Sciatic nerve (tissue), 2 donors: ENCODE data around the gene GFOD2. TPM values are rescaled to one million over a fixed set of nuclear protein-coding genes. Genes with fewer than 3 reads are reported as not detected.
A peak's percentile ranks its signal among the peaks of the same experiment; 100 is the strongest.

Experiments used
- ATAC-seq: fragments of 200-7000 bp; cut with Tn5 transposase; one replicate; pipeline ENCODE4 v1.9.1; 2020; ENCODE audit warnings: mild to moderate bottlenecking, moderate library complexity
- DNase-seq: peaks from one replicate; pipeline ENCODE4 v3.0.0-alpha.2; 2020; ENCODE audit warnings: low spot score
- intact Hi-C: fragments of 100-400 bp; cut with DNase I; formaldehyde crosslinking; loops from one replicate; pipeline ENCODE4 v1.14.2; 2022
- total RNA-seq: library from RNA; stranded (reverse); fragmentation: NEBNext Ultra II Directional; extraction: Animal tissue kit (Norgen Biotek cat#: 25700); gene quantifications from one replicate; pipeline ENCODE4 v1.2.1, GENCODE V29; 2021
- donor health status: DM: no; HTN: no; CAD: no.
- donor health status: DM: no; HTN: no; CAD: no.

GFOD2 gene
- total RNA-seq, 1 donor from 2014 or later, result 16.8 TPM

- intact Hi-C loops, result loop anchor here (10.0 kb wide), 1 partner anchor 139 kb away; the partner anchor contains the start of gene RIPOR1
- DNase-seq, result no peak
- no peak for ATAC-seq
These were observed 55.3 kb downstream of the GFOD2 start for GRCh38 chr16:67663877-67664222.

DNA sequence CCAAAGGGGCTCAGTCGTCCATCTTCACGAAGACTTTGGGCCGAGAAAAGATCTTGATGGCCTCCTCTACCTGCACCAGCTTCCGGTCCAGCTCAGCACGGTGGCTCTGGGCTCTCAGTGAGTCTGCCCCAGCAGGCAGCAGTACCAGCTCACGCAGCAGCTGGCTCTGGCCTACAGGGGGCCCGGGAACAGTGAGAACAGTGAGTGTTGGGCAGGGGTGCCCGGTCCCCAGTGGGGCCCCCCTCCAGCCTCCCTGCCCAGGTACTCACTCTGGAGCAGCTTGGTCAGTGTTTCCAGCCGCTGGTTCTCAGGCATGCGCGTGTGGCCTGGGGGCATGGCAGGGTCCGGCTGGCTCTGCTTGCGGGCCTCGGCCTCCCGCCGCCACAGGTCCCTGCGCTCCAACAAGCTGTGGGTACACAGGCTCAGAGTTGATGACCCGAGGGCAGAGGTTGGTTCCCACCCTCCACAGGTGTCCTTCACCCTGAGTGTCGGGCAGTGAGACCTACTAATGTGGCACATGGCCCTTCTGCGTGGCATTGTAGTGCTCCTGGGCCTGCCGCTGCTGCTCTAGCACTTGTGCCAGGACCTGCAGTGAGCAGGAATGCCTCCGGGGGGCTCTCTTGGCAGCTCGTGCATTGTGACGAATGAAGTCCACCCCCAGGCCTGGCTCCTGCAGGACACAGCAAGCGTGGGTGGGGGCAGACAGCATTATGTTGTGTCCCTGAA lies 55.8 kb downstream of the GFOD2 start:
- ATAC-seq (no peak), DNase-seq (no peak)
- intact Hi-C loops, result loop anchor here (10.0 kb wide), 1 partner anchor 139 kb away; the partner anchor contains the start of gene RIPOR1

GRCh38 chr16:67662653-67663010 lies 56.5 kb downstream of the GFOD2 start:
- intact Hi-C loops, result loop anchor here (10.0 kb wide), 1 partner anchor 138 kb away; the partner anchor contains the start of gene RIPOR1
- no peak for ATAC-seq
- no peak for DNase-seq

GRCh38 chr16:67661886-67662652 lies 57.0 kb downstream of the GFOD2 start:
- DNase-seq, result no peak
- ATAC-seq, result no peak
- intact Hi-C loops, result loop anchor here (10.0 kb wide), 1 partner anchor 137 kb away; the partner anchor contains the start of gene RIPOR1

DNA sequence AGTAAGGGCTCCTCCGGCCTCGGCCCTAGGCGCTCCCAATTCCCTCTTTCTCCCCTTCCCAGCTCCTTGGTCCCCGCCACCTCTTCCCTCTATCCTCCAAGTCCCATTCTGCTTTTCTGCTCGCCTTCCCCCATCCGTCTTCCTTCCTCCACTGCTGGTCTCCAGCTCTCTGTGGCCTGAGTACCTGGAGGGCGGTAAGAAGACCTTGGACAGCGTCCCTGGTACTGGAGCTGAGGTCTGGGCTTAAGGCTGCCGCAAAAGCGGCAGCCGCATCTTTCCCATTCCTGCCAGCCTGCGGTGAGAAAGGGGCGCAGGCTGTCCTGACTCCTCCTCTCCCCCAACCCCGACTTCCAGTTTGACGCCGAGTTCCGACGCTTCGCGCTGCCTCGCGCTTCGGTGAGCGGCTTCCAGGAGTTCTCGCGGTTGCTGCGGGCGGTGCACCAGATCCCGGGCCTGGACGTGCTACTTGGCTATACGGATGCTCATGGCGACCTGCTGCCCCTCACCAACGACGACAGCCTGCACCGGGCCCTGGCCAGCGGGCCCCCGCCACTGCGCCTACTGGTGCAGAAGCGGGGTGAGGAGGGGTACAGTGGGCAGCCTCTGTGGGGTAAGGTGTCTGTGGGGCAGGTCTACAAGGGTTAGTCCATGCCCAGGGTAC lies 57.9 kb downstream of the GFOD2 start:
- intact Hi-C loops, result loop anchor here (10.0 kb wide), 1 partner anchor 136 kb away; the partner anchor contains the start of gene RIPOR1
- ATAC-seq, result no peak
- DNase-seq, result no peak

DNA sequence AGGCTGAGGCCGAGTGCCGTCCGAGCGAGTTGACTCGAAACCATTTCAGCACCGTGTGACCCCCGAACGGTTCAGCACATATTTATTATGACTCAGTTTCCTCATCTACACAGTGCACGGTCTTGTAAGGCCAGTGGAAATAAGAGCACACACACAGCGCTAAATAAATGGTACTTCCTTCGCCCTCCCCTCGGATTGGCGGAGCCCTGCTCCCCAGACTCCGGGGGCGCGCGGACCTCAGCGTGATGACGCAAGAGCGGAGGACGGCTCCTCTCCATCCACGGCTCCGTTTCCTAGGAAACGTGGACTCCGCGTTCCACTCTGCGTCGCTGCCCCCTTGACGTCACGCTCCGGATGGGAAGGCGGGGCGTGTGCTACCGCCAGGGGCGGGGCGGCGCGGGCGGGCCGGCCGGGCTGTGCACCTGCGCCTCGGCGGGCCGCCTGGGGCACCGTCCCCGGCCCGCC lies 58.5 kb downstream of the GFOD2 start, which contains the start of gene PARD6A:
PARD6A (plus strand) TSS at position 397 of the 465 bp plus-strand sequence. CDS start 79 bp downstream, outside the sequence.
- intact Hi-C loops, result loop anchor here (10.0 kb wide), 1 partner anchor 136 kb away; the partner anchor contains the start of gene RIPOR1
- DNase-seq (peak; percentile 97), ATAC-seq (peak; percentile 96)

DNA sequence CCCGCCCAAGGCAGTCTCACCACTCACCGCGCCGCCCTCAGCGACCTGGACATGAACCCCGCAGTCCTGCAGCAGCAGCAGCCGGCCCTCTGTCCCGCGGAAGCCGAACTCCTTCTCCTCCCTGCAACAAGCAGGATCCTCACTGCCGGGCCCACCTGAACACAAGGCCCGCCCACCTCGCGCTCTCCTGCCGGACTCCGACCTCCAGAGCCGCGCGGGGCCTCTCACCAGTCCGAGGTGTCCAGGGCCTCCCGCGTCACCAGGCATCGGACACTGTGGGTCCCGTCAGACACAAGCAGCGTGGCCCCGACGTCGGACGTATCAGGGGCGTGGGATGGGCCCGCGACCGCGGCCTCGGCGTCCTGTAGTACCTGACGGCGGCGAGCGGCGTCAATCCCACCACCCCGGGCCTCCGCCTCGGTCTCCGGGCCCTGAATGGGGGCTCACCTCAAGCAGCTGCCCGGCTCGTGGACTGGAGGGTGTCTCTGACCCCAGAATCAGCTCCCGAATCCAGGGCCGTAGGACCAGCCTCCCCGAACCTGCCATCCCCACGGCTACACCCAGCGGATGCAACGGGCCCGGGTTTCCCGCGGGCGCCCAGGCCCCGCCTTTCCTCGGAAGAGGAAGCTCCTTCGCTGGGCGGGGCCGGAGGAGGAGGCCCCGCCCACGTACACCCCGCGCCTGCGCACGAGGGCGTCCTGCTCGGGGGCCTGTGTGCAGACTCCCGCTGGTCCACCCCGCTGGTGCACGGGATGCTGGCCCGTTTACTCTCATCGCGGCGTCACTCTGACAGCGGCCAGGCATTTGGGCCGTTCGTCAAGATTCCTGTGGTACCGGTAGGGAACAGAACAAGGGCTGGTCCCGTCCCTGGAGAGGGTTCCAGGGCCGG lies 59.2 kb downstream of the GFOD2 start, which contains the start of gene ACD:
ACD (minus strand) TSS at position 586 of the 889 bp plus-strand sequence; CDS start at position 546, 40 bp downstream.
- DNase-seq (peak; percentile 95), ATAC-seq (peak; percentile 95)
- intact Hi-C loops, result loop anchor here (10.0 kb wide), 1 partner anchor 135 kb away; the partner anchor contains the start of gene RIPOR1

GRCh38 chr16:67658849-67659674 lies 60.1 kb downstream of the GFOD2 start:
- no peak for DNase-seq
- ATAC-seq, result no peak
- intact Hi-C loops, result no loop called here

GRCh38 chr16:67657751-67658518 lies 61.2 kb downstream of the GFOD2 start:
- no peak for ATAC-seq
- DNase-seq, result no peak

GRCh38 chr16:67657017-67657608 lies 62.0 kb downstream of the GFOD2 start:
- intact Hi-C loops, result no loop called here
- no peak for DNase-seq
- ATAC-seq, result no peak

More at GRCh38 chr16:67657751-67658518, 61.2 kb downstream of the GFOD2 start:
- intact Hi-C loops, result no loop called here

- intact Hi-C loops, result no loop called here
- DNase-seq (no peak), ATAC-seq (no peak)
These were observed 62.6 kb downstream of the GFOD2 start for GRCh38 chr16:67656344-67657016.

DNA sequence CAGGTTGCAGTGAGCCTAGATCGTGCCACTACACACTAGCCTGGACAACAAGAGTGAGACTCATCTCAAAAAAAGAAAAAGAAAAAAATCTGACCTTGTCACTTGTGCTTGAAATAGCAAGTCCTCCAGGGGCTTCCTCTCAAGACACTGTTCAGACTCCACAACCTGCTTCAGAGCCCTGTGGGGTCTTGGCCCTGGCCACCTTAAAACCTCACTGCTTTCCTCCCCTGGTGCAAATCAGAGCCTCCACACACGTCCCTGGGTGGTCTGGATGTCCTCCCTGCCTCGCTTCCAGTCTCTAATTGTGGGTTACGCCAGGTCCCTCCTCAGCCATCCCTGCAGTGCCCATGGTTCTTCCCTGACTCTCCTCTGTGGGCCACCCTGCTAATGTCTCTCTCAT lies 63.8 kb downstream of the GFOD2 start:
- ATAC-seq (no peak), DNase-seq (no peak)
- intact Hi-C loops, result no loop called here

DNA sequence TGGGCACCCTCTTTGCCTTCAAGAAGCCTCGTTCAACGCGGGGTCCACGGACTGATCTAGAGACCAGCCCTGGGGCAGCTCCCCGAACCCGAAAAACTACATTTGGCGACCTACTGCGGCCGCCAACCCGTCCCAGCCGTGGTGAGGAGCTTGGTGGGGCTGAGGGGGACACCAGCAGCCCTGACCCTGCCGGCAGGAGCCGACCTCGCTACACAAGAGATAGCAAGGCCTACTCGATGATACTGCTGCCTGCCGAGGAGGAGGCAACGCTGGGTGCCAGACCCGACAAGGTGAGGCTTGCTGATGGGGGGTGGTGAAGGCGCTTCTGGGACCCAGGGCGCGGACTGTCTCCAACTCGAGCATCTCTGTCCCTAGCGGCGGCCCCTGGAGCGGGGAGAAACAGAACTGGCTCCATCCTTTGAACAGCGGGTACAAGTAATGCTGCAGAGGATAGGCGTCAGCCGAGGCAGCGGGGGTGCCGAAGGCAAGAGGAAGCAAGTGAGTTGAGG lies 64.7 kb downstream of the GFOD2 start:
- ATAC-seq, result no peak
- intact Hi-C loops, result no loop called here
- no peak for DNase-seq

GRCh38 chr16:67653789-67654402 lies 65.2 kb downstream of the GFOD2 start:
- DNase-seq (no peak), ATAC-seq (no peak)
- intact Hi-C loops, result no loop called here

- DNase-seq (no peak), ATAC-seq (no peak)
- intact Hi-C loops, result no loop called here
These were observed 65.9 kb downstream of the GFOD2 start for GRCh38 chr16:67653128-67653788.
